ENCODE measurements around the gene FBXO36.
"Not testable (repeated sequence)": the region's sequence is repeated elsewhere in the genome, so short reads cannot be mapped to it uniquely, and the experiment has no call there.

Gene FBXO36, protein sequence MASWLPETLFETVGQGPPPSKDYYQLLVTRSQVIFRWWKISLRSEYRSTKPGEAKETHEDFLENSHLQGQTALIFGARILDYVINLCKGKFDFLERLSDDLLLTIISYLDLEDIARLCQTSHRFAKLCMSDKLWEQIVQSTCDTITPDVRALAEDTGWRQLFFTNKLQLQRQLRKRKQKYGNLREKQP

DNA sequence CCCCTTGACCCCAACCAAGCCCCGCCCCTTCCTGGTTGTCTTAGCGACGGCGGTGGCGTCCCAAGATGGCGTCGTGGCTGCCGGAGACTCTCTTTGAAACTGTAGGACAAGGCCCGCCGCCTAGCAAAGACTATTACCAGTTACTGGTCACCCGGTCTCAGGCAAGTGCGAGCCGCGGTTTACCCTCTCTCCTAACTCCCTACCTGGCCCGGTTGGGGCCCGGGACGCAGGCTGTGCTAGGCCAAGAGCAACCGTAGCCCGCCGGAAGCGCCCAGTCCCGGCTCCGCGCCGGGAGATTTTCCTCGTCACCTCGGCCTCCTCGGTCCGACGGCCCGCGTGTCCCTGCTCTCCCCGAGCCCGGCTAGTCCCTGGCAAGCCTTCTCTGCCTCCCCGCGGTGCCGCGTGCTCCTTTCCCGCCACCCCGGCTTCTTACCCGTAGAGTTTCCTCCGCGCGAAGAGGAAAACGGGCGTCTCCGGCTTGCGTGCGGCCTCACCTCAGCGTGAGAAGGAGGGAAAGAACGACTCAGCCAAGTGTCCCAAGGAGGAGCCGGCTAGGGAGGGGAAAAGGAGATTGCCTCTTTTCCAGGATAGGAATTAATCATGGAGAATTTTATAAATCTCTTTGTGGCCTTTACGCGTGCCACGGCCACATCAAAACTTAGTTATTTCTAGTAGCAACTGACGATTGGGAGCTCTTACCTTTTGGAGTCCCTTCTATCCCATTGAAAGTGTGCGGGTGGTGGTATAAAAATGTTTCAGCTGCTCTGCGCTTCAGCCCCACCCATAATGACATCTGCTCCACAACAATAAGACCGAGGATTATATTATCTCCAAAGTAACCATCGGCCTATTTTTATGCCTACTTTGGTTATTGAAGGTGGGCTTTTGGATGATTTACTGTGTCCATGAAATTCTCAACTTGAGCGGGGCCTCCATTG is at the start of gene FBXO36:
FBXO36 (plus strand) TSS at position 55 of the 938 bp plus-strand sequence; CDS start at position 66, 11 bp downstream.
- peak; percentile 48 for DNase-seq (ENCODE audit: low spot score)

DNA sequence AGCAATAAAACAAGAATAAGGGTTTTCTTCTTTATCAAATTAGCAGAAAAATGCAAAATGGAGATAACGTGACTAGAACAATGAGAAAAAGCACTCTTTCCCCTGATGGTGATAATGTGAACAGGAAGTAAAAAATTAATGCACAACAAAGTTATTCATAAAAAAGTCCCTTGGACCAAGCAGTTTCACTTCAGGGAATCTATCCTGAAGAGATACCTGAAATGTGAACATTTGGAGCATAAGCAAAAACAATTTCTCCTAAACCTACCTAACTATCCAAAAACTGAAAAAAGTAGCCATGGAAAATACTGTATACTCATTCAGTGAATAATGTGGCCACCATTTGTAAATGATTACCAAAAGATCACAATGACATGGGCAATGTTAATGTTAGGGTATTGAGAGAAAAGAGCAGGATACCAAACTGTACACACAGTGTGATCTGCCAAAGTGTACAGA is 49.2 kb upstream of the FBXO36 start:
- no peak for DNase-seq (ENCODE audit: low spot score)

DNA sequence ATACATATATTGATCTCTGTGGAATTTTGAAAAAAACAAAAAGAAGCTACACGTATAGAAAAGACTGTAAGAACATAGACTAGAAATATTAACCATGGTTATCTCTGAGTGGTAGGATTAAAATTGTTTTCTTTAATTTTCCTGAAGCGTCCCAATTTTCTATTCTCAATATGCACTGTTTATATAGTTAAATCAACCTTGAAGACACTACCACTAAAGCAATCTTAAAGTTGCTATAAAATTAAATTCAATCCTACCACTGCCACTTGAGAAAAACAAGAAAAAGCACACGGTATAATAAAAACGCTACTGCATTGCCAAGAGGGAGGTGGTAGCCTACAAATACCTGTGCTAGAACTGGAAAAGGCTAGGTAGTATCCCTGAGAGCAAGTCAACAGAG is 47.7 kb upstream of the FBXO36 start:
- no peak for DNase-seq (ENCODE audit: low spot score)

DNA sequence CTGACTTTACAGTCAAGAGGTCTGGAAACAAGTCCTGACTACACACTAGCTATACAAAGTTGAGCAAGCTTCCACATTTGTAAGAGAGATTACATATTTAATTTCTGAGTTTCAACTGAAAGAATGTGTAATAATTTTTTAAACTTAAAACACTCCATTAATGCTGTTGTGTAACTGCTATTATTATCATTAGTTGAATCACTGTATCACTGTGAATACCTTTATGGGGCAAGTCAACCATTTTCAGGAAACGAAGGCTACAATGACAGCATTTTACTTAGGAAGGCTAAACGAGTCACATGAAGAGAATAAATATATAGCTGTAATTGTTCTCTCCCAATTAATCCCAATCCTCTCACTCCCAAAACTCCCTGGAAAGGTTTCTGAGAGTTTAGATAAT is 46.8 kb upstream of the FBXO36 start:
- DNase-seq (ENCODE audit: low spot score): no peak

DNA sequence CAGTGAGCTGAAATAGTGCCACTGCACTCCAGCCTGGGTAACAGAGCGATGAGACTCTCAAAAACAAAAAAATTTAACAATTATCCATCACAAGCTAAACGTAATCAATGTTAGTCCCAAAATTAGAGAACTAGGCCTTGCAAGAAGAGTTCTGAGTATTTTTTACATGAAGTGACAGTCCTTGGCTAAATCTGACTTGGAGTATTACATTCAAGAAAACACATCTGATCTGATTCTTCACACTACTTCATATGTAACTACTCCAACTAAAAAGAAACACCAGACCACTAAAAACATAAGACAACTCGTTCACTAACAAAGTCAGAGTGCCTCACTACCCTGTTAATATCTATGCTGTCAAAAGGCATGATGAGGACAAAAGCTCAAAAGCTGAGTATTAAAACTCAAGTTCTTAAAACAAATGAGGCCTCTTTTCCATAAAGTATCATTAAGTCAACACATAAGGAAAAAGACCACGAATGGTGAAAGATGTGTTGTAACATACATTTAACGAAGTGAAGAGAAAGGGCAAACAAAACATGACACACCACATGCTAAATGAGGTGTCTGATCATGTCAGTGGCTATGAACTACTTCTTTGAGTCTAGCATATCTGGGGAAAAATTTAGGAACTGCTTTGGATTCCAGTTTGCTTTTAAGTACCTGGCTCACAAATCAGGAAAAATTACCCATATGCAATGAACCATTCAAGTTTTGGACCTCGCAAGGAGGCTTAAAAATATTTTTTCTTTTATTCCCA is 42.9 kb upstream of the FBXO36 start:
- DNase-seq (ENCODE audit: low spot score): no peak

DNA sequence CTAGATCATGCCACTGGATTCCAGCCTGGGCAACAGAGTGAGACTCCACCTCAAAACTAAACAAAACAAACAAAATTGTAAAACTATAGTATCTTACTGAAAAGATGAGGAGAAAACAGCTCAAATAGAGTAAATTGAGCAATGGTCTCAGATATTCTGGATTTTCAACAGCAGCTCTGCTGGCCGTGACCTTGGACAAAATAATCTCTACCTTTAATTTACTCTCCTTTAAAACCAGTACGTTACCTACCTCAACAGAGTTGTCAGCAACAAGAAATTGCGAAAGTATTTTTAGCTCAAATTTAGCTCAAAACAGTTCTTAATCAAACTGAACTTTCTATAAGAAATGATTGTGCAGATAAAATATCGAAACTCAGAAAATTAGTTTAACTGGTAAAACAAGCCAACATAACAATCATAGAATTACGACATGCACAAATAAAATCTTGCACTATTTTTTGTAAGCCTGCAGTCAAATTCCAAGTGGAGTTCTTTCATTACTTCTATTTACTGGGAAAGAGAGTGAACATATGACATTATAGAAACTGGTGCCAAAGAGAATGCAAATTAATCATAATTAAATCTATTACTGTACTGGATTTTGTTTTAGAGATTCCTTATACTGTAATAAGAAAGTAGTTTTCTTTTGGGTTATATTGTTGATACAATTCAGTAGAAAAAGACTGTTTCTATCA is 41.3 kb upstream of the FBXO36 start:
- DNase-seq (ENCODE audit: low spot score): no peak

DNA sequence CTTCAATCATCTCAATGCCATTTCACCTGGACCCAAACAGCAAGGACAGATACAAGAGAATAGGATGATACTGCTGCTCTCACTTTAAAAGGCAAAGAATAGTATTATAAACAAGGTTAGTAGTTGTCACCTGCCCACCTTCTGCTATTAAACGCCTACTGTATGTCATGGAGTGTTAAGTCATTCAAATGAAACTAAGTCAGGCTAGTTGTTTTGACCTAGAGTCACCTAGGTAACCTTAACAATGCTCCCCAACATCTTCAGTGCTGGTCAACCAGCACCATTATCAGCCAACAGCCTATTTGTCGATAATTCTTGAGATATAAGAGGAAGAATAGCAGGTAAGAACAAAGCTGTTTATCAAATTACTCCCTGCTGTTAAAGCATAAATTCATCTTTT is 39.7 kb upstream of the FBXO36 start:
- DNase-seq (ENCODE audit: low spot score): no peak

DNA sequence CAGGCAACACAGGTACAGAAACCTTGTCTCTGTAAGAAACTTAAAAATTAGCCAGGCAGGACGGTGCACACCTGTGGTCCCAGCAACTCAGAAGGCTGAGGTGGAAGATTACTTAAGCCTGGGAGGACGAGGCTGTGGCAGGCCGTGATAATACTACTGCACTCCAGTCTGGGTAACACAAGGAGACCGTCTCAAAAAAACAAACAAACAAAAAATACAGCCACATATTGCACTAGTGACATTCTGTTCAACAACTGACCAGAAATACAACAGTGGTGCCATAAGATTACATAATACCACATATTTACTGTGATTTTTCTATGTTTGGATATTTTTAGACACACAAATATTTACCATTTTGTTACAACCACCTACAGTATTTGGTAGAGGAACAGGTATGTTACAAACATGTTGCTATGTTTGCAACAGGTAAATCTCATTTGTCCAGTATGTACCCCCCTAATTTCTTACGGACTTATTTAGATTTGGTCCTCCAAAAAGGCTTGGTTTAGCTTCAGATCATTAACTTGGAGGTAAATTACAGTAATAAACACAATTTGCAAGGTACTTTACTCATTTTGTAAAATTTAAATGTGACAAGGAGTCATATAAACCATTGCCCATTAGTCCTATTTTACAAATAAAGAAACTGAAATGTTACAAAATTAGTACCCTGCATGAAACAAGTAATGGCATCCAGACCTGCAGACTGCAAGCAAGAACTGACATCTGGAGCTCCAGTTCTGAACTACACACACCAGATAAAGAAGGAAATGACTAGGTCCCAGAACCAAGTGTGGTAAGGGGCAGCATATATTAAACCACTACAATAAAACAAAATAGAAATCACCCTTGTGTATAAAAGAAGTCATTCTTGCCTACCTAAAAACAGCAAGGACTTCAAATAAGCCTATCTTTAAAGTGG is 37.3 kb upstream of the FBXO36 start:
- DNase-seq (ENCODE audit: low spot score): no peak

DNA sequence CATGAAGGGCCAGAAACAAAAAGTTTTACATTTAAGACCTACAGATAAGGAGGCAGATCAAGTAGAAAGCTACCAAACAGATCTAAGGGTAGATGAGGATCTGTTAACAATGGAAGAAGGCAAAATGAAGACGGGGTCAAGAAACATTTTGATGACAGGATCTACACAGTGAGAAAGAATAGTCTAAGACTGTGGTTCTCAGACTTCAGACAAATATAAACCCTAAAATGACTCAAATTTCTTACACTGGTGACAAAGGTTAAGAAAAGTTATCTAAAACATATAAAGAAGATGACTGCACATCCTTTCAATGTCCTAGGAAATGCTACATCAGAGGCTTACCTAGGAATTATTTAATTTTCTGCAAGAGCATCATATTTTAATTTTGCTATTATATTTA is 34.9 kb upstream of the FBXO36 start:
- no peak for DNase-seq (ENCODE audit: low spot score)

DNA sequence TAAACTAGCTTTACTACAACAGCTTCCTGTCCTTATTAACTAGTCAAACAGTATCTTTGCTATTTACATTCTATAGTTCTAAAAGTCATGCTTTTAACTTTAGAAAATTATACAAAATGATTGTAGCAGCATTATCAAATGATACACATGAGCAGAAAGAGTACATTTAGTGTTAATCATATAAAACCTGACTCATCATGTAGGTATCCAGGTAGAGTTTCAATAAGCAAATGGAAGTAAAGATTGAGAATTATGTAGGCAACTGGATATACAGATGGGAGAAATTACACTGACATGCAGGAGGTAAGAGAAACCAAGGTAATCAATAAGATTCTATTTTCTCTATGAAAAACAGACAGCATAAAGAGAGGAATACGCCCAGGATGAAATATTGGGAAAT is 34.3 kb upstream of the FBXO36 start:
- no peak for DNase-seq (ENCODE audit: low spot score)

DNA sequence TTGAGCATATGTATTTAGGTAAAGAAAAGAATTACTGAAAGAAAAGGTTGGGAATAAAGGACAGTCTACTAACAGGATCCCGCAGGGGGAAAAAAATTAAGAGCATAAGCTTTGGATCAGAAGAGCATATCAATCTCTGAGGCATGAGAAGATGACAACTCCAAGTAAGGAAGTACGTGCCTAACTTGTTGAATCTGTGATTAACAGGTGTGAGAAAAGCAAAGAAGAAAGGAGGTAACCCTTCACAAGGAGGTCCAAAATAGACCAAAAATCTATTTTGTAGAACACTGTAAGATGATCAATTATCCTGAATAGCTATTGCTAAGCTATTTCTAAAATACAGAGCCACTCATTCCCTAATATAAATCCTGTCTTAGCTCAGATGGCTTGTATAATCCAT is 33.3 kb upstream of the FBXO36 start:
- no peak for DNase-seq (ENCODE audit: low spot score)

DNA sequence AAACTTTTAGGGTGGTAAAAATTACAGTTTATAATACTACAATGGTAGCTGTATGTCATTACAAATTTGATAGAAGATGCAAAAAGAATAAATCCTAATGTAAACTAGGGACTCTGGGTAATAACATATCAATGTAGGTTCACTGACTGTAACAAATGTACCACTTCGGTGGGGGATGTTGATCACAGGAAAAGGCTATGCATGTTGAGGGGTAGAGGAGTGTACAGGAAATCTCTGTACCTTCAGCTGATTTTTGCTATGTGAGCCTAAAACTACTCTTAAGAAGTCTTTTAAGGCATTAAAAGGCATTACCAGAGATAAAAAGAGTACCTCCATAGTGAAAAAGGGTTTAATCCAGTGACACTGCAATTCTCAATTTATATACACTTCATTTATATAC is 25.4 kb upstream of the FBXO36 start:
- DNase-seq (ENCODE audit: low spot score): no peak

DNA sequence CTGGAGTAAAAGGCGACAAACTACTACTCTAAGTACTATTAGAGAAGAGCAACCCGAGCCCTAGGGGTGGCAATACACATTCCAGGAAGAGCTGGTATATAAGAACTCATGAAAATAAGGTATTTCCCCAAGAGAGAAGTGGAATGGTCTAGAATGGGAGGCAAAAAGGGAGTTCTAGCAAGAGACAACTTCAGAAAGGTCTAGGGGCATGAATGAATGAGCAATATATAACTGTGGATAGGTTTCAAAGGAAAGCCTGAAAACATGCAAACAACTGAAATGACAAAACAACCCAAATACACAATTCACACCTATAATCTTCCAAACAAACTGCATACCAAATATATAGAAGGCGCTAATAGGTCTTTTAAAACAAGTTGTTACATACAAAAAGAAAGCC is 22.7 kb upstream of the FBXO36 start:
- no peak for DNase-seq (ENCODE audit: low spot score)

DNA sequence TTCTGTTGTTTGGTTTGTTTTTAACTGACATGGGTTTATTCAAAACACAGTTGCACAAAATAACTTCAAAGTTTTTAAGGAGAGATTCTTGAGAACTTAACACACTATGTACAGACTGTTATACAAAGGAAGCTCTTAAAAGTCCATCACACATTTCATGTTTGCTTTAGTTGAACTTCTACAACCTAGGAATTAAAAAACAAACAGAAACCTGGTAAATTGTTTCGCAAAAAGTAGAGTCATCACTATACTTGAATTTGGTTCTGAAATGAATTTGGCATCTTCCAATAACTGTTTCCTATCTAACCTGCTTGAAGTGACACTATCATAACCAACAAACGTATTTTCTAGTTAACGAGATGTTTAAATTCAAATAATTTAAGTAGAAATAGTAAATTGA is 22.3 kb upstream of the FBXO36 start:
- no peak for DNase-seq (ENCODE audit: low spot score)

DNA sequence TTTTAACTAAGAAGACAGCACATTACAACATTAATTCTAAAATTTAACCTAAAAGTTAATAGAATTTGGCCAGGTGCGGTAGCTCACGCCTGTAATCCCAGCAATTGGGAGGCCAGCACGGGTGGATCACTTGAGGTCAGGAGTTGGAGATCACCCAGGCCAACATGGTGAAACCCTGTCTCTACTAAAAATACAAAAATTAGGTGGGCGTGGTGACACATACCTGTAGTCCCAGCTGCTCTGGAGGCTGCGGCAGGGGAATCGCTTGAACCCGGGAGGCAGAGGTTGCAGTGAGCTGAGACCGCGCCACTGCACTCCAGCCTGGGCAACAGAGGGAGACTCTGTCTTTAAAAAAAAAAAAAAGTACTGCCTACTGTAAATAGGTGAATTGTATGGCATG is 21.8 kb upstream of the FBXO36 start:
- DNase-seq (ENCODE audit: low spot score): not testable (repeated sequence)

DNA sequence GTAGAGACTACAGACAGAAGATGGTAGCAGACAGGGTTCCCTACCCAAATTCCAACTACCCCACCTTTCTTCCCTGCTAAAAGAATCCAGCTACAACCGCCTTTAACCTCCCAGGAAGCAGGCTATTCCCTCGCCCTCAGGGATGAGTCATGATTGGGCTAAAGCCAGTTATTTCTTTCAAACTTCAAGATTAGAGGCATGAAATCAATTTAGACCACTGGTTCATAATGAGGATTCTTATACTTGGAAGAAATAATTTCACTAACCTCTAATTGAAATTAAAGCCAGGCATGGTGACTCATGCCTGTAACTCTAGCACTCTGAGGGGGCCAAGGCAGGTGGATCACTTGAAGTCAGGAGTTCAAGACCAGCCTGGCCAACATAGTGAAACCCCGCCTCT is 20.5 kb upstream of the FBXO36 start:
- DNase-seq (ENCODE audit: low spot score): no peak

DNA sequence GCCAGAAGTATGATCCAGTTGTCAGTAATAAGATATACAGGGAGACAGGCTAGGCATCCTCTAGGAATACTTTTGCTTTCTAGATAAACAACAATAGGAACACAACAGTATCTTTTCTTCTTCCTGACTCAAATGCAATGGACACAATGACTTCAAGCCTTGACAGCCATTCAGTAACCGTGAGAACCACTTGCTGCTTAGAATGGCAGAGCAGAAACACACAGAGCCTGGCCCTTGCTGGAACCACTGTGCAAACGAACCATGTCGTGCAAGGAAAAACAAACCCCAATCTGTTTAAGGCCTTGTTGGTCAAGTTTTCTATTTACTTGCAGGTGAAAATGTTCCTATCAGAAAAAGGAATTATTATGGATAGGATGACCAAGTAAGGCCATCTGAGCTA is 19.3 kb upstream of the FBXO36 start:
- no peak for DNase-seq (ENCODE audit: low spot score)

DNA sequence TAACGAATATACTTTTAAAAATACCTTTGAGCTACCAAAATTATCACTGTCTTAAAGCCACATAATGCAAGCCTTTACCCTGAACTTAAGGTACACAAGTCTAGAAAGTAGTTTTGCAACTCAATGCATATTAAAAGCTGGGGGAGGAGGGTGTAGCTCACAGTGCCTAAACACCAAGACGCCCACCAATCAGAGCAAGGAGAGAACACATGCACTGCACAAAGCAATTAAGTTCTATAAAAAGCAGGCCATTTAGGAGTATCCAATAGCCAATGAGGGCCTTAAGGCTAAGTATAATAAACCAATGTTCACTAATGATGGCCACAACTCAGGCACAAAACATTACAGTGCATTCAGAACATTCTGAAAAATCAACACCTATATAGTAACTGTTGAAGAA is 16.7 kb upstream of the FBXO36 start:
- DNase-seq (ENCODE audit: low spot score): no peak

DNA sequence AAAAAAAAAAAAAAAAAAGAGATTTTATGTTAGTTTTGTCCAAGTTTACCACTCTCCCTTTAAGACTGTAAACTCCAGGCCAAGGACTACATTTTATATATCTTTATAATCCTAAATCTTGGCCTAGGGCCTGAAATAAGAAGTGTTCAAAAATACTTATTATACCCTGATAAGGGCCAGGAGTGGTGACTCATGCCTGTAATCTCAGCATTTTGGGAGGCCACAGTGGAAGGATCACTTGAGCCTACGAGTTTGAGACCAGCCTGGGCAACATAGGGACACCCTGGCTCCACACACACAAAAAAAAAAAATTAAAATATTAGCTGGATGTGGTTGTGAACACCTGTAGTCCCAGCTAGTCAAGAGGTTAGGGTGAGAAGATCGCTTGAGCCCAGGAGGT is 13.2 kb upstream of the FBXO36 start:
- no peak for DNase-seq (ENCODE audit: low spot score)

DNA sequence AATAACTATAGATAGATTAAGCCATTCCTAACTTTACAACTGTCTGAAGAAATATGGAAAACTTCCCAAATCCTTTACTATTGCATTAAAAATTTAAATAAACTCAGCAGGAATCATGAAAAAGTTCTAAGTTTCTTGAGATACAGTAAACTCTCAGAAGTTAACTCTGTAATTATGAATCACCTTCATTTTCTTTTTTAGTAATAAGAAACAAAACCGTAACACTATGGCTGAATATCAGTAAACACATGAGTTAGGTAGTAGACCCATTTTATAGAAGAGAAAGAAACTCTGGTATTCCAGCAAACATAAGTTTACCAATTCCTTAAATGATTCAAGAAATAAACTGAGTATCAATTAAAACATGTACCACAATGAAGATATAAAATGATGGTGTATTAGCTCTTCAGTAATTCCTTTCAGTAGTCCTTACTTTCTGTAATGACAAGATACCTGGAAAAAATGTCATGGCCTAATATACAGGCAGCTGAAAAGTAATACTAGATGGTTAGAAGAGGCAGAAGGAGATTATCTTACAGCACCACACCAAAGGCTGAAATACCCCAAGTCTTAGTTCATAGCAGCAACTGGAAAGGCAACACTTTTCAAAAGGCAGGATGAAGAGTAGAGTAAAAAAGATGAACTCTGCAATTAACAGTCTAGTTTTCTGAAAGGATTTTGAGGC is 12.0 kb upstream of the FBXO36 start:
- no peak for DNase-seq (ENCODE audit: low spot score)

Measured in kidney capillary endothelial cell (primary cell).